NCI-H226 (cell line): ENCODE results near the gene NNMT.

Experiments
- DNase-seq: peaks from one replicate; pipeline ENCODE4 v3.0.0-alpha.2; 2015

Gene NNMT

DNA sequence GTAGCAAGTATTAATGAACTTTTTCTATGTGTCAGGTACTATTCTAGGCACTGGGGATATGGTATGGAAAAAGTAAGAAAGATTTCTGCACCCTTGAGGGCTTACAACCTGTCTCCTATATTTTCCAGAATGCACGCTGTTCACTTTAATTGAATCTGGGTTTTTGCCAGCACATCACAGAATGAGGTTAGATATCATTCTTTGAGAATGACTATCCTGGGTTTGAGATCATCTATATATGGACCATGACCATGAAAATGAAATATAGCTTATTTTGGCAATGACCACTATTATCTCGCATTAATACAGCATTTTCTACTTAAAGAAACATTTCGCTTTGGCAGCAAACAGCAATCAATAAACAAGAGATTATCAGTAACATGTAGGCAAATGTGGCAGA, 57.2 kb downstream of the NNMT start:
- DNase-seq: no peak

- peak; percentile 93 for DNase-seq
Measured at GRCh38 chr11:114354076-114354475, 57.9 kb downstream of the NNMT start.

- peak; percentile 32 for DNase-seq
Measured at GRCh38 chr11:114358716-114359115, 62.5 kb downstream of the NNMT start.

DNA sequence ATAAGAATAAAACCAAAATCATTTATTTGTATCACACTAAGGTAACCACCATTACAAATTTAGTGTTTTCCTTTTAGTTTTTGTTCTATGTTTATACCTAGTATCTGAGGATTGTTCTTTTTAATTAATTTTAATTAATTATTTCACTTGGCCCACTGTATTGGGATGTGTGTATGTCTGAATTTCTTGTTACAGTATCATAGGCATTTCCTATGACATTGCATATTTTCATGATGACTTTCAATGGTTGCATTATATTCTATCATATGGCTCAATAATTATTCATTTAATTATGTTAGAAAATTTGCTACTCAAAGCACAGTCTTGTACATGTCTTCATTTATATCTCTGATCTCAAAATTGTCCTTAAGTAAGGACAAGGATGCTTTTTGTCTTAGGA, 63.1 kb downstream of the NNMT start:
- no peak for DNase-seq

DNA sequence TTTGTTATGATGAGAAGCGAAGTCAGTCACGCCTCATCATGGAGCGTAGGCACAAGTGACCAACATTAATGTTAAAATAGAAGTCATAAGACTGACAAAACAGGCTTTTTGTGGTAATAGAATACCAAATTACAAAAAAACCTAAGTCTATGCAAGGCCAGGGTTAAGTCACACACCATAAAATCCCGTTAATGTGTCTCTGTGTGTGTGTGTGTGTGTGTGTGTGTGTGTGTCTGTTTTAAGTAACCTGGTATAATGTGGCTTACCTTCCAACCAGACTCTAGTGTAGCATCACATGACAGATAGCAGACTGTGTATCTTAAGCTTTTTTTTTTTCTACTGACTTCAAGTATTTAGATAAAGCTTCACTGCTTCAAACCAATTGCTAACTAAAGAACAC, 66.1 kb downstream of the NNMT start:
- DNase-seq: no peak

- no peak for DNase-seq
Measured at GRCh38 chr11:114362958-114363357, 66.8 kb downstream of the NNMT start.
